Measurements from ENCODE around the gene TRAPPC10.
"Not testable (repeated sequence)": the region's sequence is repeated elsewhere in the genome, so short reads cannot be mapped to it uniquely, and the experiment has no call there.

DNA sequence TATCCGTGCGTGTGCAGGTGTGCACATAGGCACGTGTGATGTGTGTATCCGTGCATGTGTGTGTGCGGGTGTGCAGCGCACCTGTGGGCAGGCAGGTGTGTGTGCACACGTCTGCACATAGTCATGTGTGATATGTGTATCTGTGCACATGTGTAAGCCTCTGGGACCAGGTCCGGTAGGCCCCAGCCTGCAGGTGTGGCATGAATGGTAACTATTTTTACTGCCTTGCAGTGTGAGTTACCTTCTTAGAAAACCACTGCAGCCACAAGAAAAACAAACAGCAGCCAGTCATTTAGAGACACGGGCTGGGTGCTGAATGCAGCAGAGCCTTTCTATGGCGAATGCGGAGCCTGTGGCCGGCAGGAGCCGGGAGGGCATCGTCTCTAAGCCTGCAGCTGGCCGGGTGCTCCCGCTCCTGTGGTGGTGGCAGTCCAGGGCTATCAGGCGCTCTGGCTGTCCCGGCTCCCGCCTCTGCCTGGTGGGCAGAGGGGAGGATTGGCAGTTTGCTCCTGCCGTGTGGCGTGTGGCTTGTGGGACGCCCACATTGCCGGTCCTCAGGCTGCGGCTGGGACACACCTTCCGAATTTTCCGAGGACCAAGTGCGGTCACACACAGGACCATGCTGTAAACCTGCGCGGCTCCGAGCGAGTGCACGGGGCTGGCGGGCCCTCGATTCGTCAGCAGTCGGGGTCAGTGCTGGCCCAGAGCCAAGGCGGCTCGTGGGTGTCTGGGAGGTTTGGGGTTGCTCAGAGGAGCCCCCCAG is 143.3 kb downstream of the TRAPPC10 start:
- TF ChIP-seq YY1 (IDR thresholded peaks at IDR 0.05; ENCODE audit: insufficient read depth, insufficient read length); ZNF274 (IDR thresholded peaks at IDR 0.05; ENCODE audit: low read depth, low read length): not testable (repeated sequence)

Measured in NT2/D1 (cell line).